WTC11 (cell line): ENCODE results near the gene ITPR2. TPM values are rescaled to one million over a fixed set of nuclear protein-coding genes. Genes with fewer than 3 reads are reported as not detected.

Experiments used
- ATAC-seq: fragments of 200-7000 bp; cut with Tn5 transposase; 2 replicates; pipeline ENCODE4 v1.10.0; 2021; ENCODE audit warnings: mild to moderate bottlenecking, moderate library complexity
- CTCF ChIA-PET: fragments of 300-600 bp; sonication (Branson Sonifier 250); formaldehyde crosslinking; loops from one replicate; lab custom pipeline; 2021; ENCODE audit warnings: antibody characterized with exemption; lab: Charles Lee
- POLR2A ChIA-PET: fragments of 350-600 bp; sonication (Branson Sonifier 250); formaldehyde crosslinking; loops from one replicate; lab custom pipeline; 2021; ENCODE audit warnings: antibody characterized with exemption; lab: Charles Lee
- DNase-seq: peaks from one replicate; pipeline ENCODE4 v3.0.0; 2021; ENCODE audit warnings: low spot score
- H3K27ac Mint-ChIP-seq: 2 replicates; pipeline ENCODE4 v1.8.0; 2021; ENCODE audit warnings: mixed read lengths
- H3K27me3 Mint-ChIP-seq: 2 replicates; pipeline ENCODE4 v1.8.0; 2021; ENCODE audit warnings: low read depth, mild to moderate bottlenecking, moderate library complexity, mixed read lengths
- H3K36me3 Mint-ChIP-seq: 2 replicates; pipeline ENCODE4 v1.8.0; 2021; ENCODE audit warnings: mixed read lengths
- H3K4me1 Mint-ChIP-seq: 2 replicates; pipeline ENCODE4 v1.8.0; 2022; ENCODE audit warnings: mixed read lengths
- H3K4me3 Mint-ChIP-seq: 2 replicates; pipeline ENCODE4 v1.8.0; 2021; ENCODE audit warnings: mild to moderate bottlenecking, moderate library complexity, mixed read lengths
- H3K9me3 Mint-ChIP-seq: 2 replicates; pipeline ENCODE4 v1.8.0; 2021; ENCODE audit warnings: mixed read lengths
- HMGA2 ChIP-seq: fragments of 250-450 bp; sonication (Bioruptor Pico); IDR thresholded peaks from 2 replicates; pipeline ENCODE4 v1.4.0; 2021; ENCODE audit warnings: mild to moderate bottlenecking, moderate library complexity
- JAZF1 ChIP-seq: fragments of 250-450 bp; sonication (Bioruptor Pico); IDR thresholded peaks from 2 replicates; pipeline ENCODE4 v1.9.0; 2021; ENCODE audit warnings: moderate library complexity, mild to moderate bottlenecking, inconsistent platforms
- RORB ChIP-seq: fragments of 250-450 bp; sonication (Bioruptor Pico); IDR thresholded peaks from 2 replicates; pipeline ENCODE4 v1.9.0; 2021; ENCODE audit warnings: mild to moderate bottlenecking
- STAT6 ChIP-seq: sonication (generic); formaldehyde crosslinking; conservative IDR thresholded peaks from 2 replicates; pipeline ENCODE4 v1.8.1; 2023; ENCODE audit warnings: mild to moderate bottlenecking, low read depth, missing genetic modification reagents, moderate library complexity
- TEAD1 ChIP-seq: sonication (generic); formaldehyde crosslinking; IDR thresholded peaks from 2 replicates; pipeline ENCODE4 v1.8.0; 2022; ENCODE audit warnings: mild to moderate bottlenecking, missing genetic modification reagents
- TP53 ChIP-seq: sonication (generic); formaldehyde crosslinking; IDR thresholded peaks from 2 replicates; pipeline ENCODE4 v1.8.1; 2023; ENCODE audit warnings: mild to moderate bottlenecking, missing genetic modification reagents
- ZBTB21 ChIP-seq: sonication (generic); formaldehyde crosslinking; IDR thresholded peaks from 2 replicates; pipeline ENCODE4 v1.8.1; 2023; ENCODE audit warnings: mild to moderate bottlenecking, missing genetic modification reagents, borderline replicate concordance
- ZNF281 ChIP-seq: sonication (generic); formaldehyde crosslinking; IDR thresholded peaks from 2 replicates; pipeline ENCODE4 v1.8.0; 2023; ENCODE audit warnings: mild to moderate bottlenecking, missing genetic modification reagents
- total RNA-seq: library from RNA; stranded (reverse); gene quantifications from 3 replicates; pipeline ENCODE4 v1.2.3, GENCODE V29; 2021
- TF ChIP-seq, protein P1 (sequence below): sonication (generic); formaldehyde crosslinking; IDR thresholded peaks from 2 replicates; pipeline ENCODE4 v1.8.1; 2023; ENCODE audit warnings: mild to moderate bottlenecking, missing genetic modification reagents, moderate library complexity
- TF ChIP-seq, protein P2 (sequence below): sonication (generic); formaldehyde crosslinking; IDR thresholded peaks from 2 replicates; pipeline ENCODE4 v1.8.0; 2022; ENCODE audit warnings: mild to moderate bottlenecking, missing genetic modification reagents
- TF ChIP-seq, protein P3 (sequence below): sonication (generic); formaldehyde crosslinking; IDR thresholded peaks from 2 replicates; pipeline ENCODE4 v1.8.0; 2022; ENCODE audit warnings: mild to moderate bottlenecking, missing genetic modification reagents
- TF ChIP-seq, protein P4 (sequence below): sonication (generic); formaldehyde crosslinking; IDR thresholded peaks from 2 replicates; pipeline ENCODE4 v1.8.1; 2022; ENCODE audit warnings: mild to moderate bottlenecking, missing genetic modification reagents, moderate library complexity, borderline replicate concordance
- TF ChIP-seq, protein P5 (sequence below): sonication (generic); formaldehyde crosslinking; IDR thresholded peaks from 2 replicates; pipeline ENCODE4 v1.8.1; 2023; ENCODE audit warnings: mild to moderate bottlenecking, missing genetic modification reagents, borderline replicate concordance
- TF ChIP-seq, protein P6 (sequence below): sonication (generic); formaldehyde crosslinking; IDR thresholded peaks from 2 replicates; pipeline ENCODE4 v1.8.1; 2023; ENCODE audit warnings: mild to moderate bottlenecking, moderate library complexity, missing genetic modification reagents

The ITPR2 gene
- total RNA-seq, 1 experiment from 2014 or later, result 50.7 TPM

DNA sequence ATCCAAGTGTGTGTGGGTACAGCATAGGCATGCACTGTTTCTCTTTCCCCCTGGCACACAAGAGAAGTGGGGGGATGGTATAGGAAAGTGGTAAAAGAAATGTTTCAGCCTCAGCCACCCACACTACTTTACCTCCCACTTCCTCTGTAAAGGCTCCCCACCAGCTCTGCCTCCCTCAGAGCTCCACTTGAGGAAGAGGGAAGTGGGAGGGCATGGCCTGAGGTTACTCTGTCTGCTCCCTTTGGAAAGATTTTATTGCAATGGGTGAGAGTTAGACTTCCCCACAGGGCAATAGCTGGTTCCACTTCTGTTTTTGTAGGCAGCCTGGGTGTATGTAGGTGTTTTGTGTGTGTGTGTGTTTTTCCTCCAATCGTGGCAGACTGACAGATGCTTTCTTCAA is 492.3 kb downstream of the ITPR2 start (continued):
- TF ChIP-seq, protein P1, sequence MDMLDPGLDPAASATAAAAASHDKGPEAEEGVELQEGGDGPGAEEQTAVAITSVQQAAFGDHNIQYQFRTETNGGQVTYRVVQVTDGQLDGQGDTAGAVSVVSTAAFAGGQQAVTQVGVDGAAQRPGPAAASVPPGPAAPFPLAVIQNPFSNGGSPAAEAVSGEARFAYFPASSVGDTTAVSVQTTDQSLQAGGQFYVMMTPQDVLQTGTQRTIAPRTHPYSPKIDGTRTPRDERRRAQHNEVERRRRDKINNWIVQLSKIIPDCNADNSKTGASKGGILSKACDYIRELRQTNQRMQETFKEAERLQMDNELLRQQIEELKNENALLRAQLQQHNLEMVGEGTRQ (CRISPR knock-in tag), result no peak
- TF ChIP-seq, protein P2, sequence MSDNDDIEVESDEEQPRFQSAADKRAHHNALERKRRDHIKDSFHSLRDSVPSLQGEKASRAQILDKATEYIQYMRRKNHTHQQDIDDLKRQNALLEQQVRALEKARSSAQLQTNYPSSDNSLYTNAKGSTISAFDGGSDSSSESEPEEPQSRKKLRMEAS, result no peak
- TF ChIP-seq, protein P3, sequence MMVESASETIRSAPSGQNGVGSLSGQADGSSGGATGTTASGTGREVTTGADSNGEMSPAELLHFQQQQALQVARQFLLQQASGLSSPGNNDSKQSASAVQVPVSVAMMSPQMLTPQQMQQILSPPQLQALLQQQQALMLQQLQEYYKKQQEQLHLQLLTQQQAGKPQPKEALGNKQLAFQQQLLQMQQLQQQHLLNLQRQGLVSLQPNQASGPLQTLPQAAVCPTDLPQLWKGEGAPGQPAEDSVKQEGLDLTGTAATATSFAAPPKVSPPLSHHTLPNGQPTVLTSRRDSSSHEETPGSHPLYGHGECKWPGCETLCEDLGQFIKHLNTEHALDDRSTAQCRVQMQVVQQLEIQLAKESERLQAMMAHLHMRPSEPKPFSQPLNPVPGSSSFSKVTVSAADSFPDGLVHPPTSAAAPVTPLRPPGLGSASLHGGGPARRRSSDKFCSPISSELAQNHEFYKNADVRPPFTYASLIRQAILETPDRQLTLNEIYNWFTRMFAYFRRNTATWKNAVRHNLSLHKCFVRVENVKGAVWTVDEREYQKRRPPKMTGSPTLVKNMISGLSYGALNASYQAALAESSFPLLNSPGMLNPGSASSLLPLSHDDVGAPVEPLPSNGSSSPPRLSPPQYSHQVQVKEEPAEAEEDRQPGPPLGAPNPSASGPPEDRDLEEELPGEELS (CRISPR knock-in tag), result no peak
- TF ChIP-seq, all 79 proteins: peak for 0

GRCh38 chr12:26339976-26340375 is 493.0 kb downstream of the ITPR2 start:
- no peaks in the 10 kb centered on the region for H3K27me3 Mint-ChIP-seq
- no peak for TF ChIP-seq HMGA2
- TF ChIP-seq, protein P4, sequence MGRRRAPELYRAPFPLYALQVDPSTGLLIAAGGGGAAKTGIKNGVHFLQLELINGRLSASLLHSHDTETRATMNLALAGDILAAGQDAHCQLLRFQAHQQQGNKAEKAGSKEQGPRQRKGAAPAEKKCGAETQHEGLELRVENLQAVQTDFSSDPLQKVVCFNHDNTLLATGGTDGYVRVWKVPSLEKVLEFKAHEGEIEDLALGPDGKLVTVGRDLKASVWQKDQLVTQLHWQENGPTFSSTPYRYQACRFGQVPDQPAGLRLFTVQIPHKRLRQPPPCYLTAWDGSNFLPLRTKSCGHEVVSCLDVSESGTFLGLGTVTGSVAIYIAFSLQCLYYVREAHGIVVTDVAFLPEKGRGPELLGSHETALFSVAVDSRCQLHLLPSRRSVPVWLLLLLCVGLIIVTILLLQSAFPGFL, result no peak
- TF ChIP-seq, protein P5, sequence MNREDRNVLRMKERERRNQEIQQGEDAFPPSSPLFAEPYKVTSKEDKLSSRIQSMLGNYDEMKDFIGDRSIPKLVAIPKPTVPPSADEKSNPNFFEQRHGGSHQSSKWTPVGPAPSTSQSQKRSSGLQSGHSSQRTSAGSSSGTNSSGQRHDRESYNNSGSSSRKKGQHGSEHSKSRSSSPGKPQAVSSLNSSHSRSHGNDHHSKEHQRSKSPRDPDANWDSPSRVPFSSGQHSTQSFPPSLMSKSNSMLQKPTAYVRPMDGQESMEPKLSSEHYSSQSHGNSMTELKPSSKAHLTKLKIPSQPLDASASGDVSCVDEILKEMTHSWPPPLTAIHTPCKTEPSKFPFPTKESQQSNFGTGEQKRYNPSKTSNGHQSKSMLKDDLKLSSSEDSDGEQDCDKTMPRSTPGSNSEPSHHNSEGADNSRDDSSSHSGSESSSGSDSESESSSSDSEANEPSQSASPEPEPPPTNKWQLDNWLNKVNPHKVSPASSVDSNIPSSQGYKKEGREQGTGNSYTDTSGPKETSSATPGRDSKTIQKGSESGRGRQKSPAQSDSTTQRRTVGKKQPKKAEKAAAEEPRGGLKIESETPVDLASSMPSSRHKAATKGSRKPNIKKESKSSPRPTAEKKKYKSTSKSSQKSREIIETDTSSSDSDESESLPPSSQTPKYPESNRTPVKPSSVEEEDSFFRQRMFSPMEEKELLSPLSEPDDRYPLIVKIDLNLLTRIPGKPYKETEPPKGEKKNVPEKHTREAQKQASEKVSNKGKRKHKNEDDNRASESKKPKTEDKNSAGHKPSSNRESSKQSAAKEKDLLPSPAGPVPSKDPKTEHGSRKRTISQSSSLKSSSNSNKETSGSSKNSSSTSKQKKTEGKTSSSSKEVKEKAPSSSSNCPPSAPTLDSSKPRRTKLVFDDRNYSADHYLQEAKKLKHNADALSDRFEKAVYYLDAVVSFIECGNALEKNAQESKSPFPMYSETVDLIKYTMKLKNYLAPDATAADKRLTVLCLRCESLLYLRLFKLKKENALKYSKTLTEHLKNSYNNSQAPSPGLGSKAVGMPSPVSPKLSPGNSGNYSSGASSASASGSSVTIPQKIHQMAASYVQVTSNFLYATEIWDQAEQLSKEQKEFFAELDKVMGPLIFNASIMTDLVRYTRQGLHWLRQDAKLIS (CRISPR knock-in tag), result no peak
- no peak for TF ChIP-seq STAT6 (CRISPR knock-in tag)
- TF ChIP-seq, protein P6, sequence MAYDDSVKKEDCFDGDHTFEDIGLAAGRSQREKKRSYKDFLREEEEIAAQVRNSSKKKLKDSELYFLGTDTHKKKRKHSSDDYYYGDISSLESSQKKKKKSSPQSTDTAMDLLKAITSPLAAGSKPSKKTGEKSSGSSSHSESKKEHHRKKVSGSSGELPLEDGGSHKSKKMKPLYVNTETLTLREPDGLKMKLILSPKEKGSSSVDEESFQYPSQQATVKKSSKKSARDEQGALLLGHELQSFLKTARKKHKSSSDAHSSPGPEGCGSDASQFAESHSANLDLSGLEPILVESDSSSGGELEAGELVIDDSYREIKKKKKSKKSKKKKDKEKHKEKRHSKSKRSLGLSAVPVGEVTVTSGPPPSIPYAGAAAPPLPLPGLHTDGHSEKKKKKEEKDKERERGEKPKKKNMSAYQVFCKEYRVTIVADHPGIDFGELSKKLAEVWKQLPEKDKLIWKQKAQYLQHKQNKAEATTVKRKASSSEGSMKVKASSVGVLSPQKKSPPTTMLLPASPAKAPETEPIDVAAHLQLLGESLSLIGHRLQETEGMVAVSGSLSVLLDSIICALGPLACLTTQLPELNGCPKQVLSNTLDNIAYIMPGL (CRISPR knock-in tag), result no peak
- no peak for TF ChIP-seq TP53
- TF ChIP-seq TEAD1 (CRISPR knock-in tag), result no peak
- TF ChIP-seq ZBTB21 (CRISPR knock-in tag), result no peak
- no peak for TF ChIP-seq JAZF1 (CRISPR knock-in tag)
- no peak for TF ChIP-seq ZNF281 (CRISPR knock-in tag)
- no peak for TF ChIP-seq RORB
- TF ChIP-seq, all 79 proteins: peak for 0
- no peak overlapping the region for H3K4me3 Mint-ChIP-seq
- CTCF ChIA-PET, result no interaction called here
- no peaks in the 10 kb centered on the region; the same call in 1 of the 2 replicates for H3K36me3 Mint-ChIP-seq
- no peak for DNase-seq
- POLR2A ChIA-PET, result no interaction called here
- peaks cover 13% of the 10 kb centered on the region for H3K4me1 Mint-ChIP-seq
- H3K27ac Mint-ChIP-seq, result no peak overlapping the region
- no peaks in the 10 kb centered on the region for H3K9me3 Mint-ChIP-seq
- ATAC-seq, result no peak
